K562 (cell line): Measurements from ENCODE around the gene UBA1. TPM values are rescaled to one million over a fixed set of nuclear protein-coding genes. Genes with fewer than 3 reads are reported as not detected.

Experiments used
- ESRRA ChIP-seq: fragments of 450-650 bp; IDR thresholded peaks from 2 replicates; pipeline ENCODE4 v1.6.1; 2014; ENCODE audit warnings: low read depth, mild to moderate bottlenecking, moderate library complexity, borderline replicate concordance
- JUN ChIP-seq, 2 experiments: sonication (generic) in 1 of 2; formaldehyde crosslinking in 1 of 2; IDR thresholded peaks; 2 replicates each; pipeline versions ENCODE4 v1.6.1 to v1.8.0; 2012 to 2022; ENCODE audit warnings: borderline replicate concordance in 2 of 2, mild to moderate bottlenecking in 2 of 2, improper control_type of control experiment in 1 of 2, low read depth in 1 of 2, low read length in 1 of 2, missing genetic modification reagents in 1 of 2
- LARP7 ChIP-seq: fragments of 450-650 bp; IDR thresholded peaks from 2 replicates; pipeline ENCODE4 v1.6.1; 2016
- PRDM10 ChIP-seq: fragments of 450-650 bp; IDR thresholded peaks from 2 replicates; pipeline ENCODE4 v1.6.1; 2018; ENCODE audit not compliant: partially characterized antibody
- STAT5A ChIP-seq: IDR thresholded peaks from 2 replicates; pipeline ENCODE4 v1.6.1; 2012; ENCODE audit warnings: low read length, inconsistent platforms, borderline replicate concordance
- TCF3 ChIP-seq: sonication (generic); formaldehyde crosslinking; IDR thresholded peaks from 2 replicates; pipeline ENCODE4 v1.4.0; 2020; ENCODE audit warnings: mild to moderate bottlenecking, missing genetic modification reagents
- TCFL5 ChIP-seq: fragments of 250-450 bp; sonication (Bioruptor Pico); conservative IDR thresholded peaks from 2 replicates; pipeline ENCODE4 v1.6.1; 2021; ENCODE audit warnings: mild to moderate bottlenecking, moderate library complexity, matching md5 sums
- ZNF263 ChIP-seq: sonication (generic); formaldehyde crosslinking; IDR thresholded peaks from 2 replicates; pipeline ENCODE4 v1.8.0; 2022; ENCODE audit warnings: mild to moderate bottlenecking, missing genetic modification reagents, borderline replicate concordance
- polyA plus RNA-seq, 8 experiments: library from polyadenylated mRNA; depleted of rRNA in 4 of 8; stranded (reverse) in 5 of 8; unstranded in 3 of 8; fragments of >200 nt; fragmentation: Nextera tagmentation in 2 of 8; fragmentation: Illumina TruSeq in 1 of 8; extraction: Ambion mirVana in 2 of 8; extraction: Trizol in 1 of 8; gene quantifications; 2 replicates each; pipeline versions ENCODE4 v1.2.1 to v1.2.3, GENCODE V29; 2011 to 2014; ENCODE audit warnings: inconsistent platforms in 1 of 8, missing spikeins in 1 of 8
- total RNA-seq, 7 experiments: library from RNA; depleted of rRNA in 6 of 7; stranded (reverse); fragments of >200 nt in 6 of 7; fragmentation: Illumina TruSeq in 2 of 7; extraction: Trizol in 2 of 7; gene quantifications; 2 replicates each; pipeline versions ENCODE4 v1.2.1 to v1.2.3, GENCODE V29; 2011 to 2021; ENCODE audit warnings: low replicate concordance in 1 of 7
- TF ChIP-seq, protein P1 (sequence below): fragments of 450-650 bp; IDR thresholded peaks from 2 replicates; pipeline ENCODE4 v1.6.1; 2016; ENCODE audit warnings: mild to moderate bottlenecking, moderate library complexity

The UBA1 gene
- total and polyA plus RNA-seq, 9 of the 15 experiments (the other 6 are each of a cell fraction or from before 2014, with no cell fraction given), result 32.0 to 174 (median 93.6) TPM

- TF ChIP-seq STAT5A (no peak), LARP7 (no peak), PRDM10 (peak; percentile 13), TCF3 (CRISPR knock-in tag) (no peak), ZNF263 (CRISPR knock-in tag) (0 out of 2 replicates have a peak, but pooled peaks have one; percentile 17), ESRRA (peak; percentile 78; the same call in 1 of the 2 replicates), TCFL5 (no peak), JUN (IDR thresholded peaks at IDR 0.05; ENCODE audit: borderline replicate concordance, low read depth, low read length) (peak; percentile 66; the same call in 1 of the 2 replicates), JUN (CRISPR knock-in tag; IDR thresholded peaks at IDR 0.05; ENCODE audit: borderline replicate concordance) (no peak)
- TF ChIP-seq, protein P1, sequence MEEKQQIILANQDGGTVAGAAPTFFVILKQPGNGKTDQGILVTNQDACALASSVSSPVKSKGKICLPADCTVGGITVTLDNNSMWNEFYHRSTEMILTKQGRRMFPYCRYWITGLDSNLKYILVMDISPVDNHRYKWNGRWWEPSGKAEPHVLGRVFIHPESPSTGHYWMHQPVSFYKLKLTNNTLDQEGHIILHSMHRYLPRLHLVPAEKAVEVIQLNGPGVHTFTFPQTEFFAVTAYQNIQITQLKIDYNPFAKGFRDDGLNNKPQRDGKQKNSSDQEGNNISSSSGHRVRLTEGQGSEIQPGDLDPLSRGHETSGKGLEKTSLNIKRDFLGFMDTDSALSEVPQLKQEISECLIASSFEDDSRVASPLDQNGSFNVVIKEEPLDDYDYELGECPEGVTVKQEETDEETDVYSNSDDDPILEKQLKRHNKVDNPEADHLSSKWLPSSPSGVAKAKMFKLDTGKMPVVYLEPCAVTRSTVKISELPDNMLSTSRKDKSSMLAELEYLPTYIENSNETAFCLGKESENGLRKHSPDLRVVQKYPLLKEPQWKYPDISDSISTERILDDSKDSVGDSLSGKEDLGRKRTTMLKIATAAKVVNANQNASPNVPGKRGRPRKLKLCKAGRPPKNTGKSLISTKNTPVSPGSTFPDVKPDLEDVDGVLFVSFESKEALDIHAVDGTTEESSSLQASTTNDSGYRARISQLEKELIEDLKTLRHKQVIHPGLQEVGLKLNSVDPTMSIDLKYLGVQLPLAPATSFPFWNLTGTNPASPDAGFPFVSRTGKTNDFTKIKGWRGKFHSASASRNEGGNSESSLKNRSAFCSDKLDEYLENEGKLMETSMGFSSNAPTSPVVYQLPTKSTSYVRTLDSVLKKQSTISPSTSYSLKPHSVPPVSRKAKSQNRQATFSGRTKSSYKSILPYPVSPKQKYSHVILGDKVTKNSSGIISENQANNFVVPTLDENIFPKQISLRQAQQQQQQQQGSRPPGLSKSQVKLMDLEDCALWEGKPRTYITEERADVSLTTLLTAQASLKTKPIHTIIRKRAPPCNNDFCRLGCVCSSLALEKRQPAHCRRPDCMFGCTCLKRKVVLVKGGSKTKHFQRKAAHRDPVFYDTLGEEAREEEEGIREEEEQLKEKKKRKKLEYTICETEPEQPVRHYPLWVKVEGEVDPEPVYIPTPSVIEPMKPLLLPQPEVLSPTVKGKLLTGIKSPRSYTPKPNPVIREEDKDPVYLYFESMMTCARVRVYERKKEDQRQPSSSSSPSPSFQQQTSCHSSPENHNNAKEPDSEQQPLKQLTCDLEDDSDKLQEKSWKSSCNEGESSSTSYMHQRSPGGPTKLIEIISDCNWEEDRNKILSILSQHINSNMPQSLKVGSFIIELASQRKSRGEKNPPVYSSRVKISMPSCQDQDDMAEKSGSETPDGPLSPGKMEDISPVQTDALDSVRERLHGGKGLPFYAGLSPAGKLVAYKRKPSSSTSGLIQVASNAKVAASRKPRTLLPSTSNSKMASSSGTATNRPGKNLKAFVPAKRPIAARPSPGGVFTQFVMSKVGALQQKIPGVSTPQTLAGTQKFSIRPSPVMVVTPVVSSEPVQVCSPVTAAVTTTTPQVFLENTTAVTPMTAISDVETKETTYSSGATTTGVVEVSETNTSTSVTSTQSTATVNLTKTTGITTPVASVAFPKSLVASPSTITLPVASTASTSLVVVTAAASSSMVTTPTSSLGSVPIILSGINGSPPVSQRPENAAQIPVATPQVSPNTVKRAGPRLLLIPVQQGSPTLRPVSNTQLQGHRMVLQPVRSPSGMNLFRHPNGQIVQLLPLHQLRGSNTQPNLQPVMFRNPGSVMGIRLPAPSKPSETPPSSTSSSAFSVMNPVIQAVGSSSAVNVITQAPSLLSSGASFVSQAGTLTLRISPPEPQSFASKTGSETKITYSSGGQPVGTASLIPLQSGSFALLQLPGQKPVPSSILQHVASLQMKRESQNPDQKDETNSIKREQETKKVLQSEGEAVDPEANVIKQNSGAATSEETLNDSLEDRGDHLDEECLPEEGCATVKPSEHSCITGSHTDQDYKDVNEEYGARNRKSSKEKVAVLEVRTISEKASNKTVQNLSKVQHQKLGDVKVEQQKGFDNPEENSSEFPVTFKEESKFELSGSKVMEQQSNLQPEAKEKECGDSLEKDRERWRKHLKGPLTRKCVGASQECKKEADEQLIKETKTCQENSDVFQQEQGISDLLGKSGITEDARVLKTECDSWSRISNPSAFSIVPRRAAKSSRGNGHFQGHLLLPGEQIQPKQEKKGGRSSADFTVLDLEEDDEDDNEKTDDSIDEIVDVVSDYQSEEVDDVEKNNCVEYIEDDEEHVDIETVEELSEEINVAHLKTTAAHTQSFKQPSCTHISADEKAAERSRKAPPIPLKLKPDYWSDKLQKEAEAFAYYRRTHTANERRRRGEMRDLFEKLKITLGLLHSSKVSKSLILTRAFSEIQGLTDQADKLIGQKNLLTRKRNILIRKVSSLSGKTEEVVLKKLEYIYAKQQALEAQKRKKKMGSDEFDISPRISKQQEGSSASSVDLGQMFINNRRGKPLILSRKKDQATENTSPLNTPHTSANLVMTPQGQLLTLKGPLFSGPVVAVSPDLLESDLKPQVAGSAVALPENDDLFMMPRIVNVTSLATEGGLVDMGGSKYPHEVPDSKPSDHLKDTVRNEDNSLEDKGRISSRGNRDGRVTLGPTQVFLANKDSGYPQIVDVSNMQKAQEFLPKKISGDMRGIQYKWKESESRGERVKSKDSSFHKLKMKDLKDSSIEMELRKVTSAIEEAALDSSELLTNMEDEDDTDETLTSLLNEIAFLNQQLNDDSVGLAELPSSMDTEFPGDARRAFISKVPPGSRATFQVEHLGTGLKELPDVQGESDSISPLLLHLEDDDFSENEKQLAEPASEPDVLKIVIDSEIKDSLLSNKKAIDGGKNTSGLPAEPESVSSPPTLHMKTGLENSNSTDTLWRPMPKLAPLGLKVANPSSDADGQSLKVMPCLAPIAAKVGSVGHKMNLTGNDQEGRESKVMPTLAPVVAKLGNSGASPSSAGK, result no peak
Measured at GRCh38 chrX:47193475-47194193, at the start of gene UBA1 (continued).
